NCI-H748 (cell line): ENCODE measurements around the gene MAN1A1.

ENCODE experiments used
- DNase-seq: peaks from one replicate; lab custom pipeline; 2025; ENCODE audit not compliant: unreplicated experiment; lab: John Stamatoyannopoulos, UW

Gene MAN1A1

GRCh38 chr6:119274197-119274595 lies 75.4 kb downstream of the MAN1A1 start:
- DNase-seq: no peak

DNA sequence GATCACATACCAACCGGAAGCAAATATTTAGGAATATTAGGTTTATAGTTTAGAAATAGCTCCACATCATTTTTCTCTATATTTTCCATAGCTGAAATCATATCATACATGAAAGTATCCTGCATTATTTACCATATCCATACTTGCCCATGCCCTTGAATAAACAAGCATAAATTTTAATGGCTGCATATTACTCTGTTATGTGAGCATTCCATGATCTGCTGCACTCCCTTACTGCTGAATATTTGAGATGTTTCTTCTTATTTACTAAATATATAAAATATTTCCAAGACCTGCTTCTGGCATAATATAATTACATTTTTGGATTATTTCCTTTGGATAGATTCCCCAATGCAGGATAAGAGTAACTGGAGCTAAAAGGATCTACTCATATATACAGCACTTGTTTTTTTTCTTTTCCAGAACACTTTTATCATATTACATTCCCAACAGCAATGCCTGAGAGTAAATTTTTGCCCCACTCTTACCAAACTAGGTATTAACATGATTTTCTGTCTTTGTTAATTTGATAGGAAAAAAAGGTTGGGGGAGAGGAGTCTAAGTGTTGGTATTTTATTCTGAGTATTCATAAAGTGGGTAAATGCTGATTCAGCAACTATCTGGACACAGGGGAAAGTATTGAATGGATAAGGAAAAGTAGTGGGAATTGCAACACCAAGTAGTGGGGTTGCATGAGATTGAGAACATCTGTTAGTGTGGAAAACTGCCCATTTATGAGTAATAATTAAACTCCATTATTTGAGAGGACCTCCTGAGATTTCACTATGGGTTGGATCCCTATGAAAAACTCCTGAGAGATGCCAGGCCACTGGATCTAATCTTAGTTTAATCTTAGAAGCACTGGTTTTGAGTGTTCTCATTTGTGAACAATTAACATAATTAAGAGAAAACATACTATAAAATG lies 76.0 kb downstream of the MAN1A1 start:
- no peak for DNase-seq

DNA sequence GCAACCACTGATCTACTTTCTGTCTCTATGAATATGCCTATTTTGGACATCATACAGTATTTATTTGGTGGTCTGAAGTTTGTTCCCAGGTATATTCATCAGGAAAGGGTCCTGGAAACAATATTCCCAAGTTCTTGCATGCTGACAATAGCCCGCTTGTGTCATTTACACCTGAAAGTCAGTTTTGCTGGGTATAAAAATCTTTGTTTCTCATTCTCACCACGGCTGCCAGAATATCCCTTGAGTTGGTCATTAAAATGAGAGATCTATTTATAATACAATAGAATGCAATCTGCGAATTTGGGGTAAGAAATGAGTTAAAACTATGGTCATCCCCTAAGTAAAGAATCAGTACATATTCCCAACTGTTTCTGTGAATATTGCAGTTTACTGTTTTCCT lies 79.0 kb downstream of the MAN1A1 start:
- DNase-seq: no peak

DNA sequence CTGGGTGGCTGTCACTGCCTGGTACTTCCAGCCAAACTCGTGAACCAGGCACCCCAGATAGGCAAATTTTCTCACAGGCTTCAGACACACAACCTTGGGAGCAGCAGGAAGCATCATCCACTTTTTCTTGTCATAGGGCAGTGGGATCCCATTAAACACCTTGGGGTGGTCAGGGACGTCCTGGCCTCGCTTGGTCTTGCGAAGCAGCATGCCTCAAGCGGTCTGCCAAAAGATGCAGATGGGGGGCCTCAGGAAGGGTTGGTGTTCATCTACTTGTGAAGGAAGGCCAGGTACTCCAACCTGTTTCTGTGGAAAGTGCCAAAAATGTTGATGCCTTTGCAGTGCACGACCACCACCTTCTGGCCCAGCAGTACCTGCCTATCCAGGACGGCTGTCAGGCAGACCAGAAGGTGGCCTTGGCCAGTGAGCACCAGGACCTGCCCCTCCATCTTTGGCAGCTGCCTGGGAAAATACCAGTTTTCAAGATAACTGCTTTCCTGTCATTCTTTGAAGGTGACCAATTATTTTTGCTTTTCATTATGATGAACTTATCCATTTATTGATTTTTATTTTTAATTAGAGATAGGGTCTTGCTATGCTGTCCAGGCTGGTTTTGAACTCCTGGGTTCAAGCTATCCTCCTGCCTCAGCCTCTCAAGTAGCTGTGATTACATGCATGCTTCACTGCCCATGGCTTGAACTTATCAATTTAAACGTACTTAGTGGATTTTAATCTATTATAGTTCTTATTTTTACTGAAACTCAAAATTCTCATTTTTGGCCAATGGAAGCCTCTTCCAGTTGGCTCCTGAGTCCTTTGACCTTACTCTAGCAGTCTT lies 80.1 kb downstream of the MAN1A1 start:
- no peak for DNase-seq

- no peak for DNase-seq
Observed at GRCh38 chr6:119267126-119267905, 82.2 kb downstream of the MAN1A1 start.

DNA sequence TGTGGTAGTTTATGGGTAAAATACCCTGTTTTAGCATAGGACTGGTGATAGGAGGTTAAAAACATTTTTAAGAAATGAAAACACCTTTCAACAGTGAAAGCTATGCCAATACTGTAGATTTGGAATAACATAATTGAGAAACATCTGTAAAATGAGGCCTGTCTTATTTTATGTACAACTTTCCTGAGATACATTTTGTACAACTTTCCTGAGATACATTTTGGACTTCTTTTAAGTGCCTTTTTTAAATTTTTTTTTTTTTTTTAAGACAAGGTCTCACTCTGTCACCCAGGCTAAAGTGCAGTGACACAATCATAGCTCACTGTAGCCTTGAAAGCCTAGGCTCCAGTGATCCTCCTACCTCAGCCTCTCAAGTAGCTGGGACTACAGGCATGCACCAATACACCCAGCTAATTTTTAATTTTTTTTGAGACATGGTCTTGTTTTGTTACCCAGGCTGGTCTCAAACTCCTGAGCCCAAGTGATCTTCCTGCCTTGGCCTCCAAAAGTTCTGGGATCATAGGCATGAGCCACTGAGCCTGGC lies 84.6 kb downstream of the MAN1A1 start:
- DNase-seq: no peak

DNA sequence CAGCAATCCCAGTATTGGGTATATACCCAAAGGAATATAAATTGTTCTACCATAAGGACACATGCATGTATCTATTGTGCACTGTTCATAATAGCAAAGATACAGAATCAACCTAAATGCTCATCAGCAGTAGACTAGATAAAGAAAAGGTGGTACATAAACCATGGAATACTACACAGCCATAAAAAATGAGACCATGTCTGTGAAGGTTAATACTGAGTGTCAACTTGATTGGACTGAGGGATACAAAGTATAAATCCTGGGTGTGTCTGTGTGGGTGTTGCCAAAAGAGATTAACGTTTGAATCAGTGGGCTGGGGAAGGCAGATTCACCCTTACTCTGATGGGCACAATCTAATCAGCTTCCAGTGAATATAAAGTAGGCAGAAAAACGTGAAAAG lies 86.9 kb downstream of the MAN1A1 start:
- DNase-seq: no peak

GRCh38 chr6:119261944-119262284 lies 87.6 kb downstream of the MAN1A1 start:
- DNase-seq: no peak

- DNase-seq: no peak
Observed at GRCh38 chr6:119259027-119259426, 90.5 kb downstream of the MAN1A1 start.

GRCh38 chr6:119257726-119258125 lies 91.8 kb downstream of the MAN1A1 start:
- no peak for DNase-seq

DNA sequence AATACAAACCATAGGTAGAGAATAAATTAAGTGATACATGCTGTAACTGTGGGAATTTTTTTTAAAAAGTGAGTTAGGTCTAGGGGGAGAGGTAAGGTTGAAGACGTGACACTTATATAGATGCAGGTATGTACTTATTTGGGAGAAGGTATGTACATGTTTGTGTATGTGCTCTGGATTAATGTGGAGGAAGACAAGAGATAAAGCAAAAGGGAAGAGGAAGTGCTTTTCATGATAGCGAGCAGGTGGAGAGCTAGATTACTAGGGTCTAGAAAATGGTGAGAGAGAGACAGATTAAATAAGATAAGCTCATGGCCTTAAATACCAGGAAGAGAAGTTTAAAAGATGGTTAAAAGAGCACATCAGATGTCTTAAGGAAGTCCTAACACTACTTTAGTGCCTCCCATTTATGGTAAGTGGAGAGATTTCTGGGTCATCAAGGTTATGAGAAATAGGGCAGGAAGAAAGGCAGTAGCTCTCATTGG lies 92.5 kb downstream of the MAN1A1 start:
- DNase-seq: no peak

DNA sequence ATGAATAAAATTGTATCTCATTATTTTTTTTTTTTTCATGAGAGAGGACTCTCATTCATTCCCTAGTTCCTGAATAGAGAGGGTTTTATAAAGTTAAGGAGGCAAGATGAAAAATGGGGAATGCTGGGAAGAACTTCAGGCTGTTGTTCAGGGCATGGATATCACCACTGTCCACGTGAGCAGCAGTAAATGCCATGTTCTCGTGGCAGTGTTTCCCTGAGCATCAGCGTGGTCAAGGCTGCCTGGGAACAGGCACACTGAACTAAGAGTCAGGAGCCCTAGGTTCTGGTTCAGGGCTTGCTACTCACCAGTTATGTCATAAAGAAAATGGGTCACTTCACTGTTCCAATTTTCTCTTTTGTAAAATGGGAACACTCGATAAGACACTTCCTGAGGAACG lies 93.2 kb downstream of the MAN1A1 start:
- DNase-seq: no peak

- no peak for DNase-seq
Observed at GRCh38 chr6:119255492-119255891, 94.1 kb downstream of the MAN1A1 start.

DNA sequence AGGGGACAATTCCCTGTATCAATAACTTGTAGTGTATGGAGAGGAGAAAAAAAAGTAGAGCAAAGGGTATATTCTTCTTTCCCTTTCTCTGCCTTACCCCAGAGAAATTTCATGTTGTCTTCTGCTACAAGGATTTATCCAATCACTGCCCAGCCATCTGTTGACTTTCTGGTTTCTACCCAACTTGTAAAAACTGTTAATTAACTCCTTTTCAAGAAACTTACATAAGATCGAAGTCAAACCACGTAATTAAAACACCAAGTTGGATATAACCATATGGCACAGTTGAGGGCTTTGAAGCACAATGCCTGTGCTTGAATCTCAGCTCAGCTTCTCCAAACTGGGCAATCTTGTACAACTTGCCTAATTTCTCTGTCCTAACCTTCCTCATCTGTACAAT lies 99.5 kb downstream of the MAN1A1 start:
- no peak for DNase-seq

DNA sequence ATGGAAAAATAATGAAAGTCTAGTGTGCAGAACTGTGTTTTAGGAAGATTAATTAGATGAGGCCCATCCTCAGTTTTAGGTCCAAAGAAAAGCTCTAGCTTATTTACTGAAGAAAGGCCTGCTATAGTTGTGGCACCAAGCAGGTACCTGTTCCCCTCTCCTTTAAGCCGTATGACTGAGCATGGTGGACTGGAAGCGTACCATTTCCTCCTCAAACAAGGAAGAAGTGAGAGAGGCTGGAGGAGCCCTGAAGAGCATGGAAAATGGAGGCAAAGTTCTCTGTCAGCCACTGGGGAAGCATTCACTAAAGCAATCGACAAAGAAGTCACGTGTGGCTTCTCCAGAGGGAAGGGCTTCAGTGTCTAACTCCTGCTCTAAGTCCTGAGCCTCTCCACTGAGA lies 100.2 kb downstream of the MAN1A1 start:
- no peak for DNase-seq

GRCh38 chr6:119247504-119247903 lies 102.1 kb downstream of the MAN1A1 start:
- DNase-seq: no peak

GRCh38 chr6:119243657-119244056 lies 105.9 kb downstream of the MAN1A1 start:
- peak; percentile 3 for DNase-seq

DNA sequence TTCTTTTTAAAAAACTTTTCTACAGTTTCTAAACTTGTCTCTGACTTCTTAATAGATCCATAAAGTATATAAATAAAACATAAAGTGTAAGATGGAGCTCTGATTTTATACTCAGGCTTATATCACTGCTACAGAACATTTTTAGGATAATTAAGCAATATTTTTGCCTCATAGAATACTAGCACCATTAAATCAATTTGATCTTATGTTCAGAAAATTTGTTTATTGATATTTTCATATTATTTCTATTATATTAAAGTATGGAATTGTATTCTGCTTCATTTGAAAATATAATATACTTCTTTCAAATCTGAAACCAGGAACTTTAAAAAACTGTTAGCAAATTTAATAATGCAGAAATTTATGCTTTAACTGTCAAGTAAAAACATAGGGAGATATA lies 106.5 kb downstream of the MAN1A1 start:
- DNase-seq: no peak

- no peak for DNase-seq
Observed at GRCh38 chr6:119241540-119242309, 107.8 kb downstream of the MAN1A1 start.

DNA sequence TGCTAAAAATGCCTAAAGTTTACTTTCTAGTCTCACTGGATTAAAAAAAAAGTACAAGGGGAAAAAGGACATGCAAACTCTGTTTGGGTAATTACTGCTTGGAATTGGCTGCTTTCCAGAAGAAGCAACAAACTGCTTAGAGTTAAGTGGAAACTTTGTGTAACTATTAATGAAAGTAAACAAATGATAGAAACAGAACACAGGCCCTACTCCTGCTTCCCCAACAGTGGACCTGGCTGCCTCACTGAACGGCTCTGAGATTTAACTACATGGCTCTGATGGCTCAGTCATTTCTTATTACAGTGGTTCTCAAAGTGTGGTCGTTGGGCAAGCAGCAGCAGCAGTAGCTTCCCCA lies 108.5 kb downstream of the MAN1A1 start:
- peak; percentile 66 for DNase-seq
